Immature natural killer cell (primary cell): ENCODE measurements around the gene RASA3. TPM values are rescaled to one million over a fixed set of nuclear protein-coding genes. Genes with fewer than 3 reads are reported as not detected.

Source experiments
- DNase-seq, 3 donors: peaks; one replicate each; pipeline ENCODE4 v3.0.0; 2022; ENCODE audit warnings: mixed read lengths in 1 of 3
- H3K27ac Mint-ChIP-seq, 6 donors: one replicate each; pipeline ENCODE4 v1.8.0; 2020; ENCODE audit warnings: mixed read lengths in 6 of 6, mild to moderate bottlenecking in 5 of 6, inconsistent platforms in 4 of 6, moderate library complexity in 3 of 6
- H3K27me3 Mint-ChIP-seq, 3 donors: one replicate each; pipeline ENCODE4 v1.8.0; 2020 to 2021; ENCODE audit warnings: low read depth in 3 of 3, mild to moderate bottlenecking in 3 of 3, mixed read lengths in 3 of 3, moderate library complexity in 3 of 3, inconsistent platforms in 1 of 3
- H3K36me3 Mint-ChIP-seq, 3 donors: one replicate each; pipeline ENCODE4 v1.8.0; 2020; ENCODE audit warnings: mixed read lengths in 3 of 3, inconsistent platforms in 2 of 3, mild to moderate bottlenecking in 2 of 3
- H3K4me1 Mint-ChIP-seq, 2 donors: one replicate each; pipeline ENCODE4 v1.8.0; 2020; ENCODE audit warnings: inconsistent platforms in 2 of 2, mild to moderate bottlenecking in 2 of 2, mixed read lengths in 2 of 2, moderate library complexity in 1 of 2
- H3K4me3 Mint-ChIP-seq, 5 donors: one replicate each; pipeline ENCODE4 v1.8.0; 2020; ENCODE audit warnings: mild to moderate bottlenecking in 5 of 5, mixed read lengths in 5 of 5, inconsistent platforms in 3 of 5, moderate library complexity in 3 of 5
- H3K9me3 Mint-ChIP-seq, 6 donors: one replicate each; pipeline ENCODE4 v1.8.0; 2020; ENCODE audit warnings: mild to moderate bottlenecking in 6 of 6, mixed read lengths in 6 of 6, inconsistent platforms in 4 of 6, moderate library complexity in 3 of 6
- polyA plus RNA-seq, 3 donors: library from polyadenylated mRNA; unstranded; fragments of 300-500 nt; fragmentation: Illumina TruSeq; gene quantifications; one replicate each; pipeline ENCODE4 v1.2.3, GENCODE V29; 2021

RASA3 gene
- polyA plus RNA-seq, 3 donors from 2014 or later: 37.4 to 153 (median 64.8) TPM

DNA sequence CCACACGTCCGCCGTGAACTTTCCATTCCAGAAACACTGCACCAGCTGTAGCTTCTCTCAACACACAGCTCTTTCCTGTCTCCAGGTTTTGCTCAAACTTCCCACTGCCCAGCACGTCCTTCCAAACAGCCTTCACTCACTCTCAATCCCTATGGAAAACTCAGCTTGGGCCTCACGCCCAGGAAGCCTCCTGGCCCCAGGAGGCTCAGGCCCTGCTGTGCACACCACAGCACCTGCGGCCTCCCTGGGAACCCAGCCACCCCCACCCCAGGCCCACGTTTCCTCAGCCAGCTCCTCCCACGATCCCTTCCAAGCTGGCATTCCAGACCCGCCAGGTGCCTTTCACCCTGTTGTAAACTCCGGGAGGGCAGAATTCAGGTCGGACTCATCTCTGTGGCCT is 193.7 kb downstream of the RASA3 start:
- Mint-ChIP-seq H3K27ac (peak overlapping the region in 3 of 6 donors; percentile 13 to 60 (median 26)), H3K4me3 (no peak overlapping the region), H3K4me1 (no peaks in the 10 kb centered on the region), H3K9me3 (no peaks in the 10 kb centered on the region), H3K27me3 (peaks cover 19 to 28% (median 23%) of the 10 kb centered on the region in 3 donors), H3K36me3 (no peaks in the 10 kb centered on the region)
- no peak for DNase-seq

DNA sequence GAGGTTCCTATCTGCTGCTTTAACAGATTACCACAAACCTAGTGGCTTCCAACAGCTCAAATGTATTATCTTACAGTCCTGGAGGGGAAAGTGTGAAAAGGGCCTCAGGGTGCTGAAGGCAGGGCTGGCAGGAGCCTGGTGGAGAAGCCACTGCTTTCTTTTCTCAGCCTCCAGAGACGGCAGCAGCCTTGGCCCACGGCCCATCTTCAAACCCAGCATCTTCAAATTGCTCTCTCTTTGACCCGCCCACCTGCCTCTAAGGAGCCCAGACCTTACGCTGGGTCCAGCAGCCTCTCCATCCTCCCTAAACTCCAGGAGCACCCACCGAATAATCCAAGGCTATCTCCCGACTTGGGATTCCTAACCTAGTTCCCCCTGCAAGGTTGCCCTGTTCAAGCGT is 194.2 kb downstream of the RASA3 start:
- Mint-ChIP-seq H3K36me3 (no peaks in the 10 kb centered on the region), H3K4me3 (no peak overlapping the region), H3K27me3 (peaks cover 16 to 30% (median 21%) of the 10 kb centered on the region in 3 donors), H3K27ac (peak overlapping the region in 3 of 6 donors; percentile 13 to 60 (median 58)), H3K4me1 (no peaks in the 10 kb centered on the region), H3K9me3 (no peaks in the 10 kb centered on the region)
- no peak for DNase-seq

DNA sequence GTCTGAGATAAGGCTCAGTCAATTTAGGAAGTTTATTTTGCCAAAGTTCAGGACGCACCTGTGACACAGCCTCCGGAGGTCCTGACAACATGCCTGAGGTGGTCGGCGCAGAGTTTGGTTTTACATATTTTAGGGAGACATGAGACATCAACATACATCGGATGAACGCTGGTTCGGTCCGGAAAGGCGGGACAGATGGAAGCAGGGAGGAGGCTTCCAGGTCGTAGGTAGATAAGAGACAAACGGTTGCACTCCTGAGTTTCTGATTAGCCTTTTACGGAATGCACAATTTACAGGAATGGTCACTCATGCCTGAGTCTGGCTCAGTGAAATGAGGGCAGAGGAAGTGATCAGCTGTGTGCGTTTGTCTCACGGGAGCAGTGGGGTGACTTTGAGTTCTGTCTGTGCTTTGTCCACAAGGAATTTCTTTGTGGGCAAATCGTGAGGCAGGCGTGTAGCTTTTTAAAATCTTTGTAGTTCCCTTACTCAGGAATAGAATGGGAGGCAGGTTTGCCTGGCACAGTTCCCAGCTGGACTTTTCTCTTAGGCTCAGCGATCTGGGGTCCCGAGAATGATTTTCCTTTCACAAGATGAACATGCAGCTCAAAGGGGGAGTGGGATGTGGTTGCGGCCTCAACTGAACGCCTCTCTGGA is 194.8 kb downstream of the RASA3 start:
- no peaks in the 10 kb centered on the region for H3K4me1 Mint-ChIP-seq
- H3K36me3 Mint-ChIP-seq: no peaks in the 10 kb centered on the region
- no peaks in the 10 kb centered on the region for H3K9me3 Mint-ChIP-seq
- H3K4me3 Mint-ChIP-seq: no peak overlapping the region
- H3K27me3 Mint-ChIP-seq: peaks cover 17 to 32% (median 21%) of the 10 kb centered on the region in 3 donors
- H3K27ac Mint-ChIP-seq: no peak overlapping the region
- DNase-seq: no peak

DNA sequence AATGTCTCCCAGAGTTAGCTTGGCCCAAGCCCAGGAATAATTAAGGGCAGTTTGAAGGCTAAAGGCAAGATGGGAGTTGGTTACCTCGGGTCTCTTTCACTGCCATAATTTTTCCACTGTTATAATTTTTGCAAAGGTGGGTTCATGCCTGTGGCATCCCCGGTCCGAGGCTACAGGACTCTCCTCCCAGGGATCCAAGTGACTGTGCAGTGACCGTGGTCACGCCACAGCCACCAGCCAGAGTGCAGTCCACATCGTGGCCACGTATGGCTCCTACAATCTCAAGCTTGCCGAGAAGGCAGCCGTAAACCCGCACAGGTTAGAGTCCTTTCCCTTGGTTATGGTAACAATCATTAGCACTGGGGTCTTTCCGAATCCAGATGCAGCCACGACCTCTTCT is 195.3 kb downstream of the RASA3 start:
- Mint-ChIP-seq H3K36me3 (no peaks in the 10 kb centered on the region), H3K4me1 (peaks cover 1 to 5% of the 10 kb centered on the region in 2 donors), H3K9me3 (peaks cover 0 to 3% (median 0%) of the 10 kb centered on the region in 6 donors), H3K4me3 (no peak overlapping the region), H3K27ac (no peak overlapping the region), H3K27me3 (peaks cover 17 to 32% (median 19%) of the 10 kb centered on the region in 3 donors)
- DNase-seq: no peak

DNA sequence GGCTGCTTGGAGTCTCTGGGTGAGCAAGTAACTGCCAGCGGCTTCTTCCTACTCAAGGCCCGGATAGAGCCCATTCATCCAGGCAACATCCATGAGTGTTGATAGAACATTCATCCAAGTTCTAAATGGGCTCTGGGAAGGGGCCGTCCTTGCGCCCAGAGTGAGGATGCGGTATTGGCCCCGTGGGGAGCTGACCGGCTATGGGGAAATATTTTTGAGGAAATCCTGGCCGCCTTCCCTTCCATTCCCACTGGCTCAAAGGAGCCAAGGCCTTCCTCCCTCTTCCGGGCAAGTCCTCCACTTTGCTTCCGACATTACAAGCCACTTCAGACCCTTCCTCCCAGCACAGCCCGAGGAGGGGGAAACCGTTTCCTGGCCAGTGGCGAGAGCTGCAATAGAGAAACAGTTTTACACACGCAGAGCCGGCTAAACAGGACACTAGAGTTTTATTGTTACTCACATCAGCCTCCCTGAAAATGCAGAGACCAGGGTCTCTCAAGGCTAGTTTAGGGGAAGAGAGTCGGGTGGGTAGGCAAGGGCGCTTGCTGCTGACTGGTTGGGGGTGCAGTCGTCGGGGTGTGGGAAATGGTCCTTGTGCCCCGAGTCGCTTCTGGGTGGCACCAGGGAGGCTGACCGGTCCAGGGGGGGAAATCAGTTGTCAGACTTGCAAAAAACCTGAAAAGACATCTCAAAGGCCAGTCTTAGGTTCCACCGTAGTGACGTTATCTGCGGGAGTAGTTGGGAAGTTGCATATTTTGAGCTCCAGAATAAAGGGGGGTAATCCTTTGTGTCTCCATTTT is 196.1 kb downstream of the RASA3 start:
- no peak overlapping the region for H3K27ac Mint-ChIP-seq
- peaks cover 7 to 12% of the 10 kb centered on the region in 2 donors for H3K4me1 Mint-ChIP-seq
- peaks cover 0 to 3% (median 0%) of the 10 kb centered on the region in 6 donors for H3K9me3 Mint-ChIP-seq
- no peak overlapping the region for H3K4me3 Mint-ChIP-seq
- peaks cover 14 to 29% (median 17%) of the 10 kb centered on the region in 3 donors for H3K27me3 Mint-ChIP-seq
- H3K36me3 Mint-ChIP-seq: no peaks in the 10 kb centered on the region
- no peak for DNase-seq

DNA sequence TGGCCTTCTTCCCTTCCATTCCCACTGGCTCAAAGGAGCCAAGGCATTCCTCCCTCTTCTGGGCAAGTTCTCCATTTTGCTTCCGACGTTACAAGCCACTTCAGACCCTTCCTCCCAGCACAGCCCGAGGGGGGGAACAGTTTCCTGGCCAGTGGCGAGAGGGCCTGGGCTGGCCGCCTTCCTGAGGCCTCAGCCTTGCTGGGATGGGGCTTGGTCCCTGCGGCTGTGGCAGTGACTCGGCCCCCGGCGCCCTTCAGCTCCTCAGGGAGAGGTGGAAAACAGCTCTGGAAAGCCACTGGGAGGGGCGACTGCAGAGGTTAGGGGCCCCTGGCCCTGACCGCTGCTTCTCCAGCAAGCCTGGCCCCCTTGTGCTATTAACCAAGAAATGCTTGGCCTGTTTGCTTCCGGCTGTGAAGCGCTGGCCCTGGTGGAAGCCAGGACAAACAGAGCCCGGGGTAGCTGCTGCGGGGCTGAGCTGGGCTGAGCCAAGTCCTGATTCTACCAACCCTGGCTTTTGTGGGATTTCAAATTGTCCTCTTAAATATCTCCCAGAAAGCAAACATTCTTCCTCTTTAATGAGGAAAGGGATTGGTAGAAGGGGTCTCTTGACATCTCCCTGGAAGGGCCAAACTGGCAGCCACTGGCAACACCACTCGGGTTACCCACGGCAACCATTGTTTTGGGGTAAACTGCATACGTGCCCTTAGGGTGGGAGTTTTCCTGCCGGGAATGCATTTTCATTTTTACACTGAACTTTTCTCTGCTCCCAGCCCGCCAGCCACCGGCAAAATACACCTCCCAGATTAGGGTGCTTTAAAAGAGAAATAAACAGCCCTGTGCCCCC is 197.2 kb downstream of the RASA3 start:
- Mint-ChIP-seq H3K27ac (no peak overlapping the region), H3K27me3 (peaks cover 18 to 35% (median 20%) of the 10 kb centered on the region in 3 donors)
- DNase-seq: no peak

DNA sequence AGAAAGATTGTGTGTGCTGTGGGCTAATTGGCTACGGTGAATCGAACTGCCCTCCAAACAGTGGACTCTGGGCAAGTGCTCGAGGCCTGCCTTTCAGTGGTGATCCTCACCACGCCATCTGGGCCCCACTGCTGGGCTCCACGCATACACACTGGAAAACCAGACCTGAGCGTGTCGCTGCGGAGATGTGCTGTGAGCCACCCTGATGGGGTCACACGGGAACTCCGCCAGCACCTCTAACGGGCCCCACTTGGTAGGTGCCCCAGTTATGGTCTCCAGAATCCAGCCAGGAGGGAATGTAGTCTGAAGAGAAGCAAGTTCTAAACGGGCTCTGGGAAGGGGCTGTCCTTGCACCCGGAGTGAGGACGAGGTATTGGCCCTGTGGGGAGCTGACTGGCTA is 197.8 kb downstream of the RASA3 start:
- no peak for DNase-seq
- H3K9me3 Mint-ChIP-seq: peaks cover 0 to 3% (median 0%) of the 10 kb centered on the region in 6 donors
- H3K27me3 Mint-ChIP-seq: peaks cover 18 to 35% (median 20%) of the 10 kb centered on the region in 3 donors
- no peak overlapping the region for H3K27ac Mint-ChIP-seq
- H3K4me3 Mint-ChIP-seq: no peak overlapping the region
- H3K4me1 Mint-ChIP-seq: peaks cover 12 to 18% of the 10 kb centered on the region in 2 donors
- H3K36me3 Mint-ChIP-seq: no peaks in the 10 kb centered on the region

More for the DNA sequence above, 197.2 kb downstream of the RASA3 start:
- H3K4me3 Mint-ChIP-seq: no peak overlapping the region
- peaks cover 12 to 18% of the 10 kb centered on the region in 2 donors for H3K4me1 Mint-ChIP-seq
- H3K36me3 Mint-ChIP-seq: no peaks in the 10 kb centered on the region
- peaks cover 0 to 3% (median 0%) of the 10 kb centered on the region in 6 donors for H3K9me3 Mint-ChIP-seq

DNA sequence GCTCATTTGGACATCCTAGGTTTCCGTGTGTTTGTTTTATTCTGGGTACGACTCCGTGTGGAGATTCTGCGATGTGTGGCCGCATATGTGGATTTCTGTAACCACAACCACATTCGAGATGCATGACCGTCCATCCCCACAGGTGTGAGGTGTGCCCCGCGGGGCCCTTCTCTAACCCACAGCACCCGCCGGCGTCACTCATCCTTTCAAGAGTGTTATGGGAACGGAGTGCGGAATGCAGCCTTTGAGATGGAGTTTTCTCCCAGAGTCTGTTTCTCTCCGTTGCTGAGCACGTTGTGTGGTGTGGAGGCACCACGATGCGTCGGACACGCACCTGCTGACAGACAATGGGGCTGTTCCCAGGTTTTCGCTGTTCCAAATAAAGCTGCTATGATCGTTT is 198.5 kb downstream of the RASA3 start:
- H3K27me3 Mint-ChIP-seq: peaks cover 18 to 33% (median 21%) of the 10 kb centered on the region in 3 donors
- DNase-seq: no peak
- no peaks in the 10 kb centered on the region for H3K36me3 Mint-ChIP-seq
- peaks cover 12 to 18% of the 10 kb centered on the region in 2 donors for H3K4me1 Mint-ChIP-seq
- H3K4me3 Mint-ChIP-seq: no peak overlapping the region
- no peak overlapping the region for H3K27ac Mint-ChIP-seq
- peaks cover 0 to 3% (median 0%) of the 10 kb centered on the region in 6 donors for H3K9me3 Mint-ChIP-seq

DNA sequence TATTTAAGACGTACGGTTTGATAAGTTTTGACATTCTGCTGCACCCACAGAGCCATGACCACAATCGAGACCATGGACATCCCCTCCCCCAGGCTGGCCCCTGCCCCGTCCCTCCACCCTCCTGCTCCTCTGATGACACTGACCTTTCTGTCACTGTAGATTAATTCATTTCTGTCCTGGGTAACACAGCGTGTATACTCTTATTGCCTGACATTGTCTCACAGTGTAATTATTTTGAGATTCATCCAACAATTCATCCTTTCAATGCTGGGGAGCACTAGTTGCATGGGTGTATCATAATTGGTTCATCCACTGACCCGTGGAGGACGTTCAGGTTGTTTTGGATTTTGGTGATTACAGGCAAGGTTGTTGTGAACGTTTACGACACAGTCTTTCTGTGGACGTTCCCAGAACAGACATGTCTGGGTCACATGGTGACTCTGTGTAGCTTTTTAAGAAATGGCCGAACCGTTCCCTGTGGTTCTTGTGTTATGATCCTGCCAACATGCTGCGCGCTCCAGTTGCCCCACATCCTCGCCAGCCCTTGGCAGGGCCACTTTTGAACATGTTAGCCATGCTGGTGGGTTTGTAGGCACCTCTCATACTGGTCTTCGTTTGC is 200.5 kb downstream of the RASA3 start:
- Mint-ChIP-seq H3K9me3 (peaks cover 0 to 3% (median 0%) of the 10 kb centered on the region in 6 donors), H3K4me1 (peaks cover 12 to 18% of the 10 kb centered on the region in 2 donors), H3K27me3 (peaks cover 10 to 22% (median 13%) of the 10 kb centered on the region in 3 donors), H3K4me3 (peak overlapping the region in 1 of 5 donors; percentile 3), H3K36me3 (no peaks in the 10 kb centered on the region), H3K27ac (peak overlapping the region in 2 of 6 donors; percentile 11 to 65)
- no peak for DNase-seq

DNA sequence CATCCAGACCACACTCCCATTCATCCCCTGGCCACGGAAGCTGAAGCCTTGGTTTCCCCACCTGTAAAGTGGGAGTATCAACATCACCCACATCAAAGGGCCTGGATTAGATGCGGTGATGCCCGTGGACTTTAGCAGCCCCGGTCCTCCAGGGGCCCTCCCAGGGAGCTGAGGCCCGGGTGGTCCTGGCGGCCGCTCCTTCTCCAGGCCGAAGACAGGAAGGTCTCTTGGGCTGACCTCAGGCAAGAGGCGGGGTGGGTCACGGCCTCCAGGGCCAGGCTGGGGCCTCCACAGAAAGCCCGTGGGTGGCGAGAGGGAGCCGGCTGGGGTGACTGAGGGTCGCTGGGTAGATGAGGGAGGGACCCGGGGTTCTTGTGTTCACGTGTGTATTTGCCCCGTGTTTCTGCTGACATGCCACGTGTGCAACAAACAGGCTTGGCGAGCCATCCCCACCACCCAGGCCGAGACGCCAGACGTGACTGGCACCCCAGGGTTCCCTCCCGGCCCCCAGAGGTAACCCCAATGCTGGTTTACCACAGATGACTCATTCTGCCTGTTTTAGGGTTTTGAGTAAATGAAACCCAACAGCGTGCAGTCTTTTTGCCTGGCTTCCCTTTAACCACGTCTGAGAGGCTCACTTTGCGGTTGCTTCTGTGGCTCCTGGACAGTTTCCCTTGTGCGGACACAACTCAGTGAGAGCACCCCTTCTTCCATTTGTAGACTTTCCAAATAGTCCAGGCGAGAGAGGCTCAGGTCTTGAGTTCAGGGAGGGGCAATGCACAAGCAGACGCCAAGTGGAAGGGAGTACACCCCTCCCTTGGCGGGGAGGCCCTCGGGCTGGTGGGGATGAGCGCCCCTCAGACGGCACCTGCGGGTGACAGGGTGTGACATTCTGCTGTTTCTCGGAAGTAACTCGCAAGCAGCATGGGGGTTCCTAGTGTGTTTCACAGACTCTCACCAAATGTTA is 201.5 kb downstream of the RASA3 start:
- peaks cover 12 to 18% of the 10 kb centered on the region in 2 donors for H3K4me1 Mint-ChIP-seq
- DNase-seq: peak; percentile 60 to 74 (median 63)
- H3K27ac Mint-ChIP-seq: peak overlapping the region in 5 of 6 donors; percentile 57 to 68 (median 59)
- peak overlapping the region in 2 of 5 donors; percentile 33 to 35 for H3K4me3 Mint-ChIP-seq
- peaks cover 0 to 3% (median 0%) of the 10 kb centered on the region in 6 donors for H3K9me3 Mint-ChIP-seq
- H3K36me3 Mint-ChIP-seq: no peaks in the 10 kb centered on the region
- peaks cover 13 to 22% (median 14%) of the 10 kb centered on the region in 3 donors for H3K27me3 Mint-ChIP-seq

DNA sequence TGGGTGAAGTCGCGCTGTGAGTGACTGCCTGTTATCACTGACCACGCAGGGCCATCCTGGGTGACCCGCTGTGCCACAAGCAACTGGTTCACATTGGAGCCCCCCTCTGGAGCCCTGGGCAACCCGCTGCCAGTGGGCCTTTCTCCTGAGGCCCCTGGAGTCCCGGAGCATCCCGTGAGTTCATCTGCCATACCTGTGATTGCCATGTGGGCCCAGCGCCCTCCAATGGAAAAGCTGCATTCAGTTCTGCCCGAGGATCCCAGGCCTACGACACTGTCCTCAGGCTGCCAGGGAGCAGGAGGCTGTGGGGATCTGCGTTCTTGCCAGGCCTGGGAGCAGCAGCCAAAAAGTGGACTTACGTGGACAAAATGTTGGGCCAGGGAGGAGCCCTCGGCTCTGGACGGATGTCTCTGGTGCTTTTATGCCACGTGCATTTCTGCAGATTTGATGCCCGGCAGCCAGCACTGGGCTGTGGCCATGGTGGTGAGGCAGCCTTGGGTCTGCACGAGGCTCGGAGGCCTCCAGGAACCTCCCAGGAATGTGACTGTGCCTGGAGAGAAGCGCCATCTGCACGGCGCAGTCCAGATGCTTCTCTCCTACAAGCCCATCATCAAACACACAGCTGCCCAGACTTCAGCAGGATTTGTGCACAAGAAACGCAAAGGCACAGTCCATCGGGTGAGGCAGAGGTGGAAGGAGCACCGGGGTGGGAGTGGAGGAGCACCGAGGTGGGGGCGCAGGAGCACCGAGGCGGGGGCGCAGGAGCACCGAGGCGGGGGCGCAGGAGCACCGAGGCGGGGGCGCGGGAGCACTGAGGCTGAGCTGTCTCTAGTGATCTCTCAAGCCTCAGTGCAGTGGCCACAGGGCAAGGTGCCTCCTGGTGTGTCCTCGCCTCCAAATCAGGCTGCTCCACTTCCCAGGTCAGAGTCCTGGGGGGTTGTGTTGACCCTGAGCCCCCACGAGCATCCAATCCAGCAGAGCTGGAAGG is 202.5 kb downstream of the RASA3 start:
- H3K27me3 Mint-ChIP-seq: peaks cover 14 to 24% (median 16%) of the 10 kb centered on the region in 3 donors
- H3K36me3 Mint-ChIP-seq: no peaks in the 10 kb centered on the region
- no peak for DNase-seq
- H3K9me3 Mint-ChIP-seq: peaks cover 0 to 5% (median 0%) of the 10 kb centered on the region in 6 donors
- no peak overlapping the region for H3K27ac Mint-ChIP-seq
- H3K4me3 Mint-ChIP-seq: no peak overlapping the region
- peaks cover 12 to 18% of the 10 kb centered on the region in 2 donors for H3K4me1 Mint-ChIP-seq
